ENCODE data around the gene RNASEH2A. TPM values are rescaled to one million over a fixed set of nuclear protein-coding genes. Genes with fewer than 3 reads are reported as not detected.

Gene RNASEH2A
- polyA plus RNA-seq, 1 of the 3 experiments (the other 2 are of a cell fraction), result 48.1 TPM

GRCh38 chr19:12778905-12779161, 27.6 kb upstream of the RNASEH2A start:
- no peaks in the 10 kb centered on the region for H3K79me2 ChIP-seq (ENCODE audit: insufficient read depth)
- POLR2A ChIA-PET, result interaction anchor here (1.0 to 3.5 kb wide), 5 partner anchors 9 to 22 kb away, joined by 3 to 88 read pairs (median 5); partner anchors contain the start of gene JUNB
- H3K4me2 ChIP-seq, result peak overlapping the region; percentile 91
- no peaks in the 10 kb centered on the region for H3K9me3 ChIP-seq
- DNase-seq, result no peak
- H2AFZ ChIP-seq (ENCODE audit: low read depth), result peak overlapping the region; percentile 80
- TF ChIP-seq, protein P1, sequence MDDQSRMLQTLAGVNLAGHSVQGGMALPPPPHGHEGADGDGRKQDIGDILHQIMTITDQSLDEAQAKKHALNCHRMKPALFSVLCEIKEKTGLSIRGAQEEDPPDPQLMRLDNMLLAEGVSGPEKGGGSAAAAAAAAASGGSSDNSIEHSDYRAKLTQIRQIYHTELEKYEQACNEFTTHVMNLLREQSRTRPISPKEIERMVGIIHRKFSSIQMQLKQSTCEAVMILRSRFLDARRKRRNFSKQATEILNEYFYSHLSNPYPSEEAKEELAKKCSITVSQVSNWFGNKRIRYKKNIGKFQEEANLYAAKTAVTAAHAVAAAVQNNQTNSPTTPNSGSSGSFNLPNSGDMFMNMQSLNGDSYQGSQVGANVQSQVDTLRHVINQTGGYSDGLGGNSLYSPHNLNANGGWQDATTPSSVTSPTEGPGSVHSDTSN (IDR thresholded peaks at IDR 0.05), result no peak
- TF ChIP-seq MEF2A (IDR thresholded peaks at IDR 0.05; ENCODE audit: borderline replicate concordance, low read depth) (no peak), ELF1 (IDR thresholded peaks at IDR 0.05) (no peak), MXI1 (IDR thresholded peaks at IDR 0.05; ENCODE audit: low read depth, low read length) (no peak), RXRA (IDR thresholded peaks at IDR 0.05; ENCODE audit: borderline replicate concordance, low read depth) (no peak)
- peak overlapping the region; percentile 51; the same call in 1 of the 2 replicates for H3K9ac ChIP-seq
- H3K9me2 ChIP-seq, result no peaks in the 10 kb centered on the region
- no peaks in the 10 kb centered on the region for H3K36me3 ChIP-seq (replicated peaks in 1 of 2; ENCODE audit: control insufficient read depth in 1 of 2, insufficient read depth in 2 of 2, low read length in 1 of 2)
- H3K27ac ChIP-seq (ENCODE audit: low read depth in 2 of 2, low read length in 1 of 2), result peak overlapping the region; percentile 90 to 98
- H3K4me1 ChIP-seq (ENCODE audit: control insufficient read depth in 1 of 2, insufficient read depth in 2 of 2, low read depth in 1 of 2, low read length in 1 of 2), result peaks cover 31 to 45% of the 10 kb centered on the region in 2 experiments; a peak in 3 of 4 replicates
- 44% methylated on average over 6 of the region's 6 CpGs for WGBS (ENCODE audit: low lambda C conversion rate)
- CTCF ChIA-PET, result interaction anchor here (1.0 to 12.1 kb wide), 15 partner anchors 9 to 313 kb away, joined by 3 to 447 read pairs (median 8); partner anchors contain the start of genes JUNB, MAST1, PRDX2 and RNASEH2A
- peaks cover 39% of the 10 kb centered on the region for H3F3A ChIP-seq (replicated peaks; ENCODE audit: insufficient read depth)
- no peaks in the 10 kb centered on the region for H3K27me3 ChIP-seq (ENCODE audit: insufficient read depth)
- H3K4me3 ChIP-seq (ENCODE audit: low read depth in 2 of 2, low read length in 1 of 2), result peak overlapping the region in 1 of 2 experiments; percentile 52; a peak in 2 of 4 replicates
- H4K20me1 ChIP-seq (ENCODE audit: insufficient read depth), result no peaks in the 10 kb centered on the region

DNA sequence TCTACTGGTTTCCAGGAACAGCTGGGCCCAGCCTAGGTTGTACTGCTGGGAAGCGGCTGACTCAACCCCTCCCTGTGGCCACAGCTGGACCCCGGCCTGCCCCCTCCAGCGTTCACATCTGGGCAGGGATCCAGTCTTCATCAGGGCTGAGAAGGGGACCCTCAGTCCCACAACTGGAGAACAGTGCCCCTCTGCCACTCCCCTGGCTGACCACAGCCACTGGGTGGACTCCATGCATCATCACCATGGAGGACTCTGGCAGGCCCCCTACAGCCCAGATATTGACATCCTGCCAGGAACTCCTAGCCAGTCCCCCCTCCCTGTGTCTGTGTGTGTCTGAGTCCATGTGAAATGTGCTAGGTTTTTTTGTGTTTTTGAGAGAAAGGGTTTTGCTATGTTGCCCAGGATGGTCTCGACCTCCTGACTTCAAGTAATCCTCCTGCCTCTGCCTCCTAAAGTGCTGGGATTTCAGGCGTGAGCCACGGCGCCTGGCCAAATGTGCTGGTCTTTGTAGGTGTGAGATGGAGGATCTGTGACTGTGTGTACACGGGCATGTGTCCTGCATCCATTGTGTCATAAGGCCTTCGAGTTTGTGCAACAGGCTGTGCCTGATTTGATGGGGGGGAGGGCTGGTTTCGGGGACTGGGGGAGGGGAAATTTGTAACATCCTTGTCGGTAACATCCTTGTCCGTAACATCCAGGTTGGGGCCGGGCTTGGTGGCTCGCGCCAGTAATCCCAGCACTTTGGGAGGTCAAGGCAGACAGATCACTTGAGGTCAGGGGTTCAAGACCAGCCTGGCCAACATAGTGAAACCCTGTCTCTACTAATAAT, 27.0 kb upstream of the RNASEH2A start:
- Histone ChIP-seq H3K36me3 (replicated peaks in 1 of 2; ENCODE audit: control insufficient read depth in 1 of 2, insufficient read depth in 2 of 2, low read length in 1 of 2) (no peaks in the 10 kb centered on the region), H3K4me2 (peak overlapping the region; percentile 91; the same call in 1 of the 2 replicates), H4K20me1 (ENCODE audit: insufficient read depth) (no peaks in the 10 kb centered on the region), H3K27ac (ENCODE audit: low read depth in 2 of 2, low read length in 1 of 2) (peak overlapping the region; percentile 90 to 98), H3K4me3 (ENCODE audit: low read depth in 2 of 2, low read length in 1 of 2) (peak overlapping the region in 1 of 2 experiments; percentile 52; a peak in 1 of 4 replicates), H3K27me3 (ENCODE audit: insufficient read depth) (no peaks in the 10 kb centered on the region), H3K9ac (peak overlapping the region; percentile 51; the same call in 1 of the 2 replicates), H3K4me1 (ENCODE audit: control insufficient read depth in 1 of 2, insufficient read depth in 2 of 2, low read depth in 1 of 2, low read length in 1 of 2) (peaks cover 29 to 51% of the 10 kb centered on the region in 2 experiments; a peak in 3 of 4 replicates), H3K79me2 (ENCODE audit: insufficient read depth) (no peaks in the 10 kb centered on the region), H2AFZ (ENCODE audit: low read depth) (peak overlapping the region; percentile 80; the same call in 1 of the 2 replicates), H3K9me3 (no peaks in the 10 kb centered on the region), H3K9me2 (no peaks in the 10 kb centered on the region), H3F3A (replicated peaks; ENCODE audit: insufficient read depth) (peaks cover 40% of the 10 kb centered on the region)
- ChIA-PET POLR2A (interaction anchor here (1.2 to 3.5 kb wide), 3 partner anchors 10 to 16 kb away, joined by 4 to 88 read pairs (median 22); partner anchors contain the start of gene JUNB), CTCF (interaction anchor here (1.2 to 12.1 kb wide), 8 partner anchors 9 to 68 kb away, joined by 3 to 447 read pairs (median 22); partner anchors contain the start of genes JUNB, MAST1, PRDX2 and RNASEH2A)
- WGBS (ENCODE audit: low lambda C conversion rate), result 67% methylated on average over 12 of the region's 15 CpGs
- DNase-seq, result peak; percentile 76
- TF ChIP-seq CHD2 (IDR thresholded peaks at IDR 0.05; ENCODE audit: low read length, partially characterized antibody) (peak; percentile 8), JUND (IDR thresholded peaks at IDR 0.05) (no peak), SIN3A (IDR thresholded peaks at IDR 0.05; ENCODE audit: borderline replicate concordance, low read depth, low read length) (no peak), NFIC (IDR thresholded peaks at IDR 0.05; ENCODE audit: borderline replicate concordance) (peak; percentile 56; the same call in 1 of the 2 replicates), POLR2AphosphoS5 (IDR thresholded peaks at IDR 0.05; ENCODE audit: low read depth, low read length) (no peak), EZH2phosphoT487 (IDR thresholded peaks at IDR 0.05; ENCODE audit: borderline replicate concordance, low read depth) (no peak), FOXJ3 (CRISPR knock-in tag; IDR thresholded peaks at IDR 0.05) (no peak), MAX (IDR thresholded peaks at IDR 0.05; ENCODE audit: low read depth) (no peak), FOXM1 (IDR thresholded peaks at IDR 0.05; ENCODE audit: low read depth) (no peak)
- TF ChIP-seq, protein P2, sequence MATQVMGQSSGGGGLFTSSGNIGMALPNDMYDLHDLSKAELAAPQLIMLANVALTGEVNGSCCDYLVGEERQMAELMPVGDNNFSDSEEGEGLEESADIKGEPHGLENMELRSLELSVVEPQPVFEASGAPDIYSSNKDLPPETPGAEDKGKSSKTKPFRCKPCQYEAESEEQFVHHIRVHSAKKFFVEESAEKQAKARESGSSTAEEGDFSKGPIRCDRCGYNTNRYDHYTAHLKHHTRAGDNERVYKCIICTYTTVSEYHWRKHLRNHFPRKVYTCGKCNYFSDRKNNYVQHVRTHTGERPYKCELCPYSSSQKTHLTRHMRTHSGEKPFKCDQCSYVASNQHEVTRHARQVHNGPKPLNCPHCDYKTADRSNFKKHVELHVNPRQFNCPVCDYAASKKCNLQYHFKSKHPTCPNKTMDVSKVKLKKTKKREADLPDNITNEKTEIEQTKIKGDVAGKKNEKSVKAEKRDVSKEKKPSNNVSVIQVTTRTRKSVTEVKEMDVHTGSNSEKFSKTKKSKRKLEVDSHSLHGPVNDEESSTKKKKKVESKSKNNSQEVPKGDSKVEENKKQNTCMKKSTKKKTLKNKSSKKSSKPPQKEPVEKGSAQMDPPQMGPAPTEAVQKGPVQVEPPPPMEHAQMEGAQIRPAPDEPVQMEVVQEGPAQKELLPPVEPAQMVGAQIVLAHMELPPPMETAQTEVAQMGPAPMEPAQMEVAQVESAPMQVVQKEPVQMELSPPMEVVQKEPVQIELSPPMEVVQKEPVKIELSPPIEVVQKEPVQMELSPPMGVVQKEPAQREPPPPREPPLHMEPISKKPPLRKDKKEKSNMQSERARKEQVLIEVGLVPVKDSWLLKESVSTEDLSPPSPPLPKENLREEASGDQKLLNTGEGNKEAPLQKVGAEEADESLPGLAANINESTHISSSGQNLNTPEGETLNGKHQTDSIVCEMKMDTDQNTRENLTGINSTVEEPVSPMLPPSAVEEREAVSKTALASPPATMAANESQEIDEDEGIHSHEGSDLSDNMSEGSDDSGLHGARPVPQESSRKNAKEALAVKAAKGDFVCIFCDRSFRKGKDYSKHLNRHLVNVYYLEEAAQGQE (IDR thresholded peaks at IDR 0.05; ENCODE audit: low read depth, low read length), result no peak
- TF ChIP-seq, protein P1 (IDR thresholded peaks at IDR 0.05), result no peak
- TF ChIP-seq, protein P3, sequence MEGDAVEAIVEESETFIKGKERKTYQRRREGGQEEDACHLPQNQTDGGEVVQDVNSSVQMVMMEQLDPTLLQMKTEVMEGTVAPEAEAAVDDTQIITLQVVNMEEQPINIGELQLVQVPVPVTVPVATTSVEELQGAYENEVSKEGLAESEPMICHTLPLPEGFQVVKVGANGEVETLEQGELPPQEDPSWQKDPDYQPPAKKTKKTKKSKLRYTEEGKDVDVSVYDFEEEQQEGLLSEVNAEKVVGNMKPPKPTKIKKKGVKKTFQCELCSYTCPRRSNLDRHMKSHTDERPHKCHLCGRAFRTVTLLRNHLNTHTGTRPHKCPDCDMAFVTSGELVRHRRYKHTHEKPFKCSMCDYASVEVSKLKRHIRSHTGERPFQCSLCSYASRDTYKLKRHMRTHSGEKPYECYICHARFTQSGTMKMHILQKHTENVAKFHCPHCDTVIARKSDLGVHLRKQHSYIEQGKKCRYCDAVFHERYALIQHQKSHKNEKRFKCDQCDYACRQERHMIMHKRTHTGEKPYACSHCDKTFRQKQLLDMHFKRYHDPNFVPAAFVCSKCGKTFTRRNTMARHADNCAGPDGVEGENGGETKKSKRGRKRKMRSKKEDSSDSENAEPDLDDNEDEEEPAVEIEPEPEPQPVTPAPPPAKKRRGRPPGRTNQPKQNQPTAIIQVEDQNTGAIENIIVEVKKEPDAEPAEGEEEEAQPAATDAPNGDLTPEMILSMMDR (IDR thresholded peaks at IDR 0.05), result peak; percentile 21; the same call in 1 of the 2 replicates

All from SK-N-SH (cell line).